Mucosa of stomach (tissue), 1 donor: Measurements from ENCODE around the gene IKZF1.

Source experiments
- H3K27me3 ChIP-seq: one replicate; pipeline ENCODE4 v1.7.0; 2013; ENCODE audit warnings: mild to moderate bottlenecking, low read length; ENCODE audit not compliant: control insufficient read depth, insufficient read depth
- H3K36me3 ChIP-seq: one replicate; pipeline ENCODE4 v1.7.0; 2013; ENCODE audit warnings: low read length; ENCODE audit not compliant: control insufficient read depth, insufficient read depth
- H3K4me1 ChIP-seq: one replicate; pipeline ENCODE4 v1.7.0; 2013; ENCODE audit warnings: mild to moderate bottlenecking, low read length; ENCODE audit not compliant: control insufficient read depth, insufficient read depth
- H3K4me3 ChIP-seq: one replicate; pipeline ENCODE4 v1.7.0; 2013; ENCODE audit warnings: low read length
- H3K9ac ChIP-seq: one replicate; pipeline ENCODE4 v1.7.0; 2013; ENCODE audit warnings: mild to moderate bottlenecking, low read length, moderate library complexity
- H3K9me3 ChIP-seq: one replicate; pipeline ENCODE4 v1.7.0; 2013; ENCODE audit warnings: mild to moderate bottlenecking, low read length, moderate library complexity; ENCODE audit not compliant: control insufficient read depth
- donor health status: Pancreatic carcinoma.

The IKZF1 gene

GRCh38 chr7:50422858-50423257 lies 118.3 kb downstream of the IKZF1 start:
- no peaks in the 10 kb centered on the region for H3K27me3 ChIP-seq
- peaks cover 10% of the 10 kb centered on the region for H3K4me1 ChIP-seq
- H3K4me3 ChIP-seq, result no peak overlapping the region
- H3K9me3 ChIP-seq, result no peaks in the 10 kb centered on the region
- H3K9ac ChIP-seq, result no peak overlapping the region
- H3K36me3 ChIP-seq, result no peaks in the 10 kb centered on the region

DNA sequence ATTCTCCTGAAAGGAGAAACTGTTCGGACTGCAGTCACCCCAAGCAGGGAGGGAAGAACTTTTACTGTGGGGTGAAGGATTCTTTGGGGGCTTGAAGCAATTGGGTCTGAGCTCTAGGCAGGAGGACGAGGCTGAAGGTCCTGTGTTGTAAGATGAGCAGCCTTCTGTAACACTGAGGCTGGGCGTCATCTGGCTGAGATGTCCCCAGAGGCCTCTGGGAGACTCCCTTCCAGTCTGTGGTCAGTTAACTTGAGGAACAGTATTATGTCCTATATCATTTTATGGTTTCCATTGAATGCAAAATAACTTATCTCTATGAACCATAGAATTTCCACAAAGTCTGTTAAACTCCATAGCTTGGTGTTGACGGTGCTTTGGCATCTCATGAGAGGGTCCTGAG lies 119.3 kb downstream of the IKZF1 start:
- H3K4me1 ChIP-seq, result peaks cover 10% of the 10 kb centered on the region
- H3K9ac ChIP-seq, result no peak overlapping the region
- no peak overlapping the region for H3K4me3 ChIP-seq
- no peaks in the 10 kb centered on the region for H3K27me3 ChIP-seq
- H3K9me3 ChIP-seq, result no peaks in the 10 kb centered on the region
- no peaks in the 10 kb centered on the region for H3K36me3 ChIP-seq

- Histone ChIP-seq H3K27me3 (no peaks in the 10 kb centered on the region), H3K9ac (no peak overlapping the region), H3K9me3 (no peaks in the 10 kb centered on the region), H3K4me3 (no peak overlapping the region), H3K4me1 (peaks cover 10% of the 10 kb centered on the region), H3K36me3 (no peaks in the 10 kb centered on the region)
These were observed 120.8 kb downstream of the IKZF1 start for GRCh38 chr7:50425318-50425717.

GRCh38 chr7:50426280-50427045 lies 121.9 kb downstream of the IKZF1 start:
- Histone ChIP-seq H3K4me1 (peaks cover 10% of the 10 kb centered on the region), H3K36me3 (no peaks in the 10 kb centered on the region), H3K4me3 (no peak overlapping the region), H3K9ac (no peak overlapping the region), H3K9me3 (no peaks in the 10 kb centered on the region), H3K27me3 (no peaks in the 10 kb centered on the region)

DNA sequence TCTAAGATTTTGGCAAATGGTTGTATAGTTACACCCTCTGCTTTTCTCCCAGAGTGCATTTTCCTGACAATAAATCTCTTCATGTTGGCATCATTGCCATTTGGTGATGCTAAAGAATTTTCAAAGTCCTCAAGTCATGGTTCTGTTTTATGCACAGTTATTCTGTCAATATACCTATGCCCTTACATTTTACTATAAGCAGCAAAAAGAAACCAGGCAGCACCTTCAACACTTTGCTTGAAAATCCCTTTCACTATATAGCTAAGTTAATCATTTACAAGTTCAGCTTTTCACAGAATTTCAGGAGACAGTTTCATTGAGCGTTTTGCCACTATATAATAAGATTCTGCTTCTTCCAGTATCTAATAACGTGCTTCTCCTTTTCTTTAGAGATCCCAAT lies 123.0 kb downstream of the IKZF1 start:
- peaks cover 10% of the 10 kb centered on the region for H3K4me1 ChIP-seq
- H3K9ac ChIP-seq, result no peak overlapping the region
- no peaks in the 10 kb centered on the region for H3K27me3 ChIP-seq
- no peaks in the 10 kb centered on the region for H3K9me3 ChIP-seq
- H3K4me3 ChIP-seq, result no peak overlapping the region
- H3K36me3 ChIP-seq, result no peaks in the 10 kb centered on the region

GRCh38 chr7:50428911-50429310 lies 124.4 kb downstream of the IKZF1 start:
- no peaks in the 10 kb centered on the region for H3K27me3 ChIP-seq
- peaks cover 10% of the 10 kb centered on the region for H3K4me1 ChIP-seq
- no peaks in the 10 kb centered on the region for H3K9me3 ChIP-seq
- H3K4me3 ChIP-seq, result no peak overlapping the region
- H3K9ac ChIP-seq, result no peak overlapping the region
- no peaks in the 10 kb centered on the region for H3K36me3 ChIP-seq

DNA sequence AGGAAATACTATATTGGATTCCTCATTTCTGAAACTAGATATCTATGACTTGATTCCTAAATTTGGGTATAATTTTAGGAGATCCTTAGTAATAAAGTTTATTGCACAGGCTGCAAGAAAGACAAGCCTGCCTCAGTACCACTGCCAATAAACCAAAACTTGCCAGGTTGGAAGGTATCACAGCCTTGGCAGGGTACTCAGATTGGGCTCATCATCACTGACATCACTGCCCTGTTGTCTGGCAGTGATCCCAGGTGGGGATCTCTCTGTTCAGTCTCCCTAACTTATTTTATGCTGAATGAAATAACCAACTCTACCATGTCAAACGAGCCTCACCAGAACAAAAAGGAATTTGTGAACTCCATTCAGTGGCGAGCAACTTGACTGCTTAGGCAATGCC lies 126.8 kb downstream of the IKZF1 start:
- Histone ChIP-seq H3K9me3 (no peaks in the 10 kb centered on the region), H3K4me3 (no peak overlapping the region), H3K27me3 (no peaks in the 10 kb centered on the region), H3K4me1 (peaks cover 10% of the 10 kb centered on the region), H3K36me3 (no peaks in the 10 kb centered on the region), H3K9ac (no peak overlapping the region)

GRCh38 chr7:50431722-50432305 lies 127.3 kb downstream of the IKZF1 start:
- no peak overlapping the region for H3K9ac ChIP-seq
- H3K4me3 ChIP-seq, result no peak overlapping the region
- H3K36me3 ChIP-seq, result no peaks in the 10 kb centered on the region

GRCh38 chr7:50436133-50436806 lies 131.8 kb downstream of the IKZF1 start:
- no peaks in the 10 kb centered on the region for H3K27me3 ChIP-seq
- H3K4me3 ChIP-seq, result no peak overlapping the region
- H3K36me3 ChIP-seq, result no peaks in the 10 kb centered on the region
- H3K9me3 ChIP-seq, result no peaks in the 10 kb centered on the region
- no peak overlapping the region for H3K9ac ChIP-seq
- no peaks in the 10 kb centered on the region for H3K4me1 ChIP-seq

More at GRCh38 chr7:50431722-50432305, 127.3 kb downstream of the IKZF1 start:
- H3K27me3 ChIP-seq, result no peaks in the 10 kb centered on the region
- peaks cover 9% of the 10 kb centered on the region for H3K4me1 ChIP-seq
- no peaks in the 10 kb centered on the region for H3K9me3 ChIP-seq

DNA sequence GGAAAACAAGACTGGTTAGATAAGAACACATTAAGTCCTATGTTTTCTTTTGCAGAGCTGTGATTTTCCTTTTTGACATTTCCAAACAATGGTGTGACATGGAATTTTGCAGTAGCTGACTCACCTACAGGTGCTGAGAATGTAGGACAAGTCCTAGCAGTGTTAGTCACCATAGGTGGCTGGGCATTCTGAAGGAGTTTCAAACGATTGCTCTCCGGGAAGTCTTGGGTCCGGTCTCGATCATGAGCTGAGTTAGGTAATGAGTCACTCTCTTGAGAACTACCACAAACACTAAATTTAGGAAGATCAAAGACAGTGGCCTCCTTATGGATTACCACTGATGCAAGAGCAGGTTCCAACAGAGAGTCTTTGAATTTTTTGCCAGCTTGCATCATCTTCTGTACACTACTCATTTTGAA lies 142.0 kb downstream of the IKZF1 start:
- H3K27me3 ChIP-seq, result no peaks in the 10 kb centered on the region
- H3K4me1 ChIP-seq, result peaks cover 10% of the 10 kb centered on the region
- H3K4me3 ChIP-seq, result no peak overlapping the region
- H3K9ac ChIP-seq, result no peak overlapping the region
- no peaks in the 10 kb centered on the region for H3K36me3 ChIP-seq
- H3K9me3 ChIP-seq, result no peaks in the 10 kb centered on the region

GRCh38 chr7:50448823-50449222 lies 144.3 kb downstream of the IKZF1 start:
- Histone ChIP-seq H3K4me3 (no peak overlapping the region), H3K4me1 (peaks cover 10% of the 10 kb centered on the region), H3K9ac (no peak overlapping the region), H3K9me3 (no peaks in the 10 kb centered on the region), H3K27me3 (no peaks in the 10 kb centered on the region), H3K36me3 (no peaks in the 10 kb centered on the region)

- peak overlapping the region; percentile 76 for H3K9ac ChIP-seq
These were observed 145.0 kb downstream of the IKZF1 start for GRCh38 chr7:50449501-50449880.

More at GRCh38 chr7:50449501-50449880, 145.0 kb downstream of the IKZF1 start:
- H3K27me3 ChIP-seq, result no peaks in the 10 kb centered on the region
- peak overlapping the region; percentile 33 for H3K4me3 ChIP-seq
- no peaks in the 10 kb centered on the region for H3K9me3 ChIP-seq
- peaks cover 10% of the 10 kb centered on the region for H3K4me1 ChIP-seq
- H3K36me3 ChIP-seq, result no peaks in the 10 kb centered on the region
